Measurements from ENCODE around the gene ARFIP1.

ARFIP1 gene

DNA sequence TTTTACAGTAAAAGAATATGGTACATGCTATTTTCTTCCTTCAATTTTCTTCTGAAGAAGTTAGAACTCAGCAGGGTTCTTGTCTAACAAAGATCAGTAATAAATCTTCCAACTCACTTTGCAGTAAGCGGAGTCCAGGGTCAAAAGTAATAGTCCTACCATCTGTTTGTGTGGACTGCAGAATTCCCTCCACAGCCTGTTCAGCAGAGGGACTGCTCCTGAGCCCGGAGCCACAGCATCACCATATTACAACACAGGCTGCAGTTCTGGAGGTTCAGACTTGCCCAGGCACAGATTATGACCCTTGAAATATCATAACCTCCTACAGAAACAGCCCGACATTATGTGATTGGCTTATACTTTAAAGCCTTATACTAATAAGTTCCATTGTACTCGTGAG is 166.7 kb downstream of the ARFIP1 start:
- CTCF ChIA-PET = no interaction called here
- DNase-seq (ENCODE audit: extremely low spot score) = no peak
- POLR2A ChIA-PET = no interaction called here
- TF ChIP-seq, protein P1, sequence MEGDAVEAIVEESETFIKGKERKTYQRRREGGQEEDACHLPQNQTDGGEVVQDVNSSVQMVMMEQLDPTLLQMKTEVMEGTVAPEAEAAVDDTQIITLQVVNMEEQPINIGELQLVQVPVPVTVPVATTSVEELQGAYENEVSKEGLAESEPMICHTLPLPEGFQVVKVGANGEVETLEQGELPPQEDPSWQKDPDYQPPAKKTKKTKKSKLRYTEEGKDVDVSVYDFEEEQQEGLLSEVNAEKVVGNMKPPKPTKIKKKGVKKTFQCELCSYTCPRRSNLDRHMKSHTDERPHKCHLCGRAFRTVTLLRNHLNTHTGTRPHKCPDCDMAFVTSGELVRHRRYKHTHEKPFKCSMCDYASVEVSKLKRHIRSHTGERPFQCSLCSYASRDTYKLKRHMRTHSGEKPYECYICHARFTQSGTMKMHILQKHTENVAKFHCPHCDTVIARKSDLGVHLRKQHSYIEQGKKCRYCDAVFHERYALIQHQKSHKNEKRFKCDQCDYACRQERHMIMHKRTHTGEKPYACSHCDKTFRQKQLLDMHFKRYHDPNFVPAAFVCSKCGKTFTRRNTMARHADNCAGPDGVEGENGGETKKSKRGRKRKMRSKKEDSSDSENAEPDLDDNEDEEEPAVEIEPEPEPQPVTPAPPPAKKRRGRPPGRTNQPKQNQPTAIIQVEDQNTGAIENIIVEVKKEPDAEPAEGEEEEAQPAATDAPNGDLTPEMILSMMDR (IDR thresholded peaks at IDR 0.05; ENCODE audit: control extremely low read depth, extremely low read depth, low read depth, missing control alignments) = no peak

- DNase-seq (ENCODE audit: extremely low spot score) = no peak
- CTCF ChIA-PET = no interaction called here
- POLR2A ChIA-PET = no interaction called here
- TF ChIP-seq, protein P1 (IDR thresholded peaks at IDR 0.05; ENCODE audit: control extremely low read depth, extremely low read depth, low read depth, missing control alignments) = no peak
These were observed 167.6 kb downstream of the ARFIP1 start for GRCh38 chr4:152947311-152947710.

- ChIA-PET POLR2A (no interaction called here), CTCF (interaction anchor here (1.0 to 1.2 kb wide), 2 partner anchors 9 to 23 kb away, joined by 3 to 4 read pairs; no protein-coding TSS in a partner anchor)
- no peak for DNase-seq (ENCODE audit: extremely low spot score)
- TF ChIP-seq, protein P1 (IDR thresholded peaks at IDR 0.05; ENCODE audit: control extremely low read depth, extremely low read depth, low read depth, missing control alignments) = no peak
These were observed 170.2 kb downstream of the ARFIP1 start for GRCh38 chr4:152949930-152950329.

DNA sequence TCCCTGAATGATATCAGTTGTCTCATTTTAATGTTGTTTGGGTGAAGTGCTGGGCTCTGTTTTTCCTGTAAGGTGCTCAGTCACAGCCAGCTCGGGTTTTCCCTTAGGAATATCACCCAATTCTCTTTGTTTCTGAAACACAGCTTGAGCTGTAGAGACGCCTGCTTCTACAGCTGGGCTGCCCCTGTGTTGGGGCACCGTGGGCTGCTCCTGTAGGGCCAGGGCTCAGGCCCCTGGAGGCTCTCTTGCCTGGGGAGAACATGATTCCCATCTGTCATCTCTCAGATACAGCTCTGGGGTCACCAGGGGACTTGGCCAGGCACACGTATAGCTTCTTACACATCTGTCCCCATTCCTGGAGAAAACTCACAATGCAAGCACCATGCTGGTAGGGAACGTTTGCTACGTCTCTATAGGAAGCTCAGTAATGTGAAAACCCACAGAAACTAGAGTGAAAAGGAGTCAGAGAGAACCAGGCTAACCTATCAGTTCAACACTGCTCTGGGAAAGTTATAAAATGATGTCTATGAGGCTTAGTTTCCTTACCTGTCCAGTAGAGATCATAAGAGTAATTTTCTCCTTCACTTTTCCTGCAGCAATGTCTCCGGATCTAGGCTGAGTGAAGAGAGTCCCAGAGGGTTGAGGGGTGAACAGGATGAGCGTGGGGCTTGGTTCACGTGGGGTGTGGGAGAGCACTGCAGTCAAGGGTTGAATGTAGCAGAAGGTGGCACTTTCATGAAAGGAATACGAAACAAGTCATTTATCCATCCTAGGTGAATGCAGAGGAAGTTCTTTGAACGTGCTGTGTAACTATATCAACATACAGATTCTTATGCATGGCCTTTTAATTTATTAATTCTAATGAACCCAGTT is 170.9 kb downstream of the ARFIP1 start:
- ChIA-PET POLR2A (no interaction called here), CTCF (interaction anchor here (1.0 kb wide), 1 partner anchor 10 kb away, joined by 3 read pairs; no protein-coding TSS in a partner anchor)
- TF ChIP-seq, protein P1 (IDR thresholded peaks at IDR 0.05; ENCODE audit: control extremely low read depth, extremely low read depth, low read depth, missing control alignments) = no peak
- no peak for DNase-seq (ENCODE audit: extremely low spot score)

DNA sequence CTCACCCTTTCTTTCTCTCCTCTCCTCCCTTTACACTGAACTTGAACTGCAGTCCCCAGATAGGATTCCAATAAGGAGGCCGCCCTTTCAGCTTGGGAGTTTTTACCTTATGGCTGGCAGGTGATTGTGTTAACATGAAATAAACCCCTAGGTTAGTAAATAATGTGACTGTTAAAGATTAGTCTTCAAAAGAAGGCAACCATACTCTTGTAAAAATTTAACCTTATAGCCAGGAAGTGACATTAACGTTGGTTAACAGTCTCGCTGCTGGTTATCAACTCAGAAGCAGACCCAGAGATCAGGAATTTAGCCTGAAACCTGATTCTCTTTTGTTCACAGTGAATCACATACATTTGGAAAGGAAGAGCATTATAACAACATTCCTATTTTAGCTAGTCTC is 171.6 kb downstream of the ARFIP1 start:
- POLR2A ChIA-PET = no interaction called here
- DNase-seq (ENCODE audit: extremely low spot score) = no peak
- CTCF ChIA-PET = no interaction called here
- TF ChIP-seq, protein P1 (IDR thresholded peaks at IDR 0.05; ENCODE audit: control extremely low read depth, extremely low read depth, low read depth, missing control alignments) = no peak

DNA sequence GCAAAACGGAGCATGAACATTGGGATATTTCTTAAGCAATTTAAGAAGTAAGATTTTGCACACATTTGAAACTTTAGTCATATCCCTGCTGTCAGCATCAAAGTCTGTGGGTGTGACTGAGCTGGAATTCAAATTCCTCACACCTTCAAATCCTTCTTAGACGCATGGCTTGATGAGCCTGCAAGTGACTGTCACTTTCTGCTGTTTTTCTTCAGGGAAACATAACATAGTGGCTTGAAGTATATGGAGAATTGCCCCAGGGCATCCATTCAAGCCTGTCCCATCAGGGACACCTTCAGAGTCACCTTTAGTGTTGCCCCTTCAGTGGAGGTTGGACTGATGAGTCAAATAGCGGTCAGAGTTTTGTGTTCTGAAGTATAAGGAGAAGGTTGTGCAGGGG is 173.8 kb downstream of the ARFIP1 start:
- no peak for DNase-seq (ENCODE audit: extremely low spot score)
- POLR2A ChIA-PET = no interaction called here

More for the DNA sequence above, 173.8 kb downstream of the ARFIP1 start:
- TF ChIP-seq, protein P1 (IDR thresholded peaks at IDR 0.05; ENCODE audit: control extremely low read depth, extremely low read depth, low read depth, missing control alignments) = no peak
- CTCF ChIA-PET = no interaction called here

Data from GM10248 (cell line).